ENCODE data around the gene MYO1A. TPM values are rescaled to one million over a fixed set of nuclear protein-coding genes. Genes with fewer than 3 reads are reported as not detected.

MYO1A gene
- polyA plus RNA-seq, 1 donor (not counting 4 experiments of a cell fraction or from before 2014, with no cell fraction given), result 0.01 TPM

DNA sequence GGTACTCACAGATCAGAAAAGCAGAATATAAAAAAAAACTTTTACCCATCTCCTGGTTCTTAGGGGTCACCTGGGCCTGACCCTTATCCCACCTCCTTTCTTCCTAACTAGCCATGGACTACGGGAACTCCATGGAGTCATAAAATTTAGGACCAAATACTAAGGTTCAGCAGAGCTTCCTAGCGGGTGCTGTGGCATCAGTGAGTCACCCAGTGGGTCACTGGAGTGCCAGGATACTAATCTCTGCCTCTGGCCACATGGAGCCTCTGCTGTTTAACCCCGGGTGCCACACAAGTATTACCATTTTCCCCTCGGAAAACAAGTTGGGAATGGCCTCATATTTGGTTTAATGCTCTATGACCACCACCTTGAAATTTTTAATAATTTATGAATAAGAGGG is 50.5 kb downstream of the MYO1A start:
- peaks cover 18 to 24% of the 10 kb centered on the region in 2 experiments for H3K36me3 ChIP-seq (ENCODE audit: control insufficient read depth in 2 of 2, extremely low read depth in 1 of 2, insufficient read depth in 2 of 2, low read length in 2 of 2)
- no peak overlapping the region for H2AFZ ChIP-seq (ENCODE audit: control insufficient read depth, low read length)
- peaks cover 11% of the 10 kb centered on the region for H3K79me2 ChIP-seq (ENCODE audit: control insufficient read depth, insufficient read depth, low read length)
- H3K4me1 ChIP-seq (ENCODE audit: control insufficient read depth, extremely low read depth, insufficient read depth, low read length), result no peaks in the 10 kb centered on the region
- no peaks in the 10 kb centered on the region for H3K9me3 ChIP-seq (ENCODE audit: control insufficient read depth, low read depth, low read length)
- H3K4me2 ChIP-seq (ENCODE audit: control insufficient read depth, extremely low read depth, insufficient read depth, low read depth, low read length), result no peak overlapping the region
- H3K9ac ChIP-seq (ENCODE audit: control insufficient read depth, extremely low read depth, insufficient read depth, low read length), result no peak overlapping the region
- H3K4me3 ChIP-seq (ENCODE audit: control insufficient read depth in 2 of 3, extremely low read depth in 1 of 3, insufficient read depth in 2 of 3, low read depth in 1 of 3, low read length in 3 of 3), result no peak overlapping the region
- TF ChIP-seq, protein P1, sequence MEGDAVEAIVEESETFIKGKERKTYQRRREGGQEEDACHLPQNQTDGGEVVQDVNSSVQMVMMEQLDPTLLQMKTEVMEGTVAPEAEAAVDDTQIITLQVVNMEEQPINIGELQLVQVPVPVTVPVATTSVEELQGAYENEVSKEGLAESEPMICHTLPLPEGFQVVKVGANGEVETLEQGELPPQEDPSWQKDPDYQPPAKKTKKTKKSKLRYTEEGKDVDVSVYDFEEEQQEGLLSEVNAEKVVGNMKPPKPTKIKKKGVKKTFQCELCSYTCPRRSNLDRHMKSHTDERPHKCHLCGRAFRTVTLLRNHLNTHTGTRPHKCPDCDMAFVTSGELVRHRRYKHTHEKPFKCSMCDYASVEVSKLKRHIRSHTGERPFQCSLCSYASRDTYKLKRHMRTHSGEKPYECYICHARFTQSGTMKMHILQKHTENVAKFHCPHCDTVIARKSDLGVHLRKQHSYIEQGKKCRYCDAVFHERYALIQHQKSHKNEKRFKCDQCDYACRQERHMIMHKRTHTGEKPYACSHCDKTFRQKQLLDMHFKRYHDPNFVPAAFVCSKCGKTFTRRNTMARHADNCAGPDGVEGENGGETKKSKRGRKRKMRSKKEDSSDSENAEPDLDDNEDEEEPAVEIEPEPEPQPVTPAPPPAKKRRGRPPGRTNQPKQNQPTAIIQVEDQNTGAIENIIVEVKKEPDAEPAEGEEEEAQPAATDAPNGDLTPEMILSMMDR (optimal IDR thresholded peaks at IDR 0.05 in 1 of 3, IDR thresholded peaks at IDR 0.05 in 1 of 3, conservative IDR thresholded peaks at IDR 0.05 in 1 of 3; ENCODE audit: extremely low read depth in 1 of 3, insufficient read depth in 2 of 3, low read length in 3 of 3), result no peak
- TF ChIP-seq EZH2 (IDR thresholded peaks at IDR 0.05; ENCODE audit: low read length), result no peak
- H3K27me3 ChIP-seq (ENCODE audit: control insufficient read depth, extremely low read depth, insufficient read depth, low read length), result no peaks in the 10 kb centered on the region
- no peaks in the 10 kb centered on the region for H4K20me1 ChIP-seq (ENCODE audit: control insufficient read depth, extremely low read depth, insufficient read depth, low read length)
- H3K9me1 ChIP-seq (ENCODE audit: control insufficient read depth, extremely low read depth, insufficient read depth, low read length), result no peaks in the 10 kb centered on the region
- DNase-seq (ENCODE audit: low read depth, low spot score) (no peak), FAIRE-seq (no peak)
- H3K27ac ChIP-seq (ENCODE audit: control insufficient read depth, insufficient read depth, low read length), result no peak overlapping the region
- dilution Hi-C loops (cut with MboI; ENCODE audit: extremely low pct_ligation_motif_present, low sequenced_read_pairs), result no loop called here

DNA sequence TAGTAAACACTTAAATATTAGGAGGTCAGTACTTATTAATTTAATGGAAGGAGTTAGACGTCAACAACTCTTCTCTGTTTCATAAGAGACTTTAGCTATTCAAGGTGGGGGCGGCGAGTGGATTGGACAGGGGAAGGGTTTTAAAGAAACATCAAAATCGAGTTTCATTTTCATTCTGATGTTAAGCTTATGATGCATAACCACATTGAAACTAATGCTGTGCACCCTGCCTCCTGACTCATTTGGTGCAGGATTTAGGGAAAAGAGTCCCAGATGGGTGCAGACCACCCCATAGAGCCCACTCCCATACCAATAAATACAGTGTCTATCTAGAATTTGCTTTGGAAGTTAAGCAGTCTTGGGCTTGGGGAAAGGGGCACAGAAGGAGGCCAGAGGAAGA is 50.9 kb downstream of the MYO1A start:
- Histone ChIP-seq H4K20me1 (ENCODE audit: control insufficient read depth, extremely low read depth, insufficient read depth, low read length) (no peaks in the 10 kb centered on the region), H3K4me1 (ENCODE audit: control insufficient read depth, extremely low read depth, insufficient read depth, low read length) (no peaks in the 10 kb centered on the region), H3K9me1 (ENCODE audit: control insufficient read depth, extremely low read depth, insufficient read depth, low read length) (no peaks in the 10 kb centered on the region), H3K4me2 (ENCODE audit: control insufficient read depth, extremely low read depth, insufficient read depth, low read depth, low read length) (no peak overlapping the region), H3K79me2 (ENCODE audit: control insufficient read depth, insufficient read depth, low read length) (peaks cover 8% of the 10 kb centered on the region), H3K27me3 (ENCODE audit: control insufficient read depth, extremely low read depth, insufficient read depth, low read length) (no peaks in the 10 kb centered on the region), H3K4me3 (ENCODE audit: control insufficient read depth in 2 of 3, extremely low read depth in 1 of 3, insufficient read depth in 2 of 3, low read depth in 1 of 3, low read length in 3 of 3) (no peak overlapping the region), H3K36me3 (ENCODE audit: control insufficient read depth in 2 of 2, extremely low read depth in 1 of 2, insufficient read depth in 2 of 2, low read length in 2 of 2) (peaks cover 15 to 21% of the 10 kb centered on the region in 2 experiments), H2AFZ (ENCODE audit: control insufficient read depth, low read length) (no peak overlapping the region), H3K9ac (ENCODE audit: control insufficient read depth, extremely low read depth, insufficient read depth, low read length) (no peak overlapping the region), H3K27ac (ENCODE audit: control insufficient read depth, insufficient read depth, low read length) (no peak overlapping the region), H3K9me3 (ENCODE audit: control insufficient read depth, low read depth, low read length) (no peaks in the 10 kb centered on the region)
- TF ChIP-seq, protein P1 (optimal IDR thresholded peaks at IDR 0.05 in 1 of 3, IDR thresholded peaks at IDR 0.05 in 1 of 3, conservative IDR thresholded peaks at IDR 0.05 in 1 of 3; ENCODE audit: extremely low read depth in 1 of 3, insufficient read depth in 2 of 3, low read length in 3 of 3), result no peak
- no peak for TF ChIP-seq EZH2 (IDR thresholded peaks at IDR 0.05; ENCODE audit: low read length)
- dilution Hi-C loops (cut with MboI; ENCODE audit: extremely low pct_ligation_motif_present, low sequenced_read_pairs), result no loop called here
- FAIRE-seq, result no peak
- DNase-seq (ENCODE audit: low read depth, low spot score), result no peak
